GM19328 (cell line): Measurements from ENCODE around the gene UST.
"Not testable (repeated sequence)": the region's sequence is repeated elsewhere in the genome, so short reads cannot be mapped to it uniquely, and the experiment has no call there.

ENCODE experiments used
- ATAC-seq: cut with Tn5 transposase; IDR thresholded peaks from one replicate; pipeline ENCODE4 v1.9.1; 2021; ENCODE audit warnings: mild to moderate bottlenecking, moderate library complexity; ENCODE audit not compliant: unreplicated experiment

UST gene

GRCh38 chr6:148890096-148890495 lies 143.3 kb downstream of the UST start:
- no peak for ATAC-seq

- no peak for ATAC-seq
Observed at GRCh38 chr6:148890652-148891404, 144.0 kb downstream of the UST start.

- ATAC-seq: no peak
Observed at GRCh38 chr6:148891405-148891783, 144.6 kb downstream of the UST start.

DNA sequence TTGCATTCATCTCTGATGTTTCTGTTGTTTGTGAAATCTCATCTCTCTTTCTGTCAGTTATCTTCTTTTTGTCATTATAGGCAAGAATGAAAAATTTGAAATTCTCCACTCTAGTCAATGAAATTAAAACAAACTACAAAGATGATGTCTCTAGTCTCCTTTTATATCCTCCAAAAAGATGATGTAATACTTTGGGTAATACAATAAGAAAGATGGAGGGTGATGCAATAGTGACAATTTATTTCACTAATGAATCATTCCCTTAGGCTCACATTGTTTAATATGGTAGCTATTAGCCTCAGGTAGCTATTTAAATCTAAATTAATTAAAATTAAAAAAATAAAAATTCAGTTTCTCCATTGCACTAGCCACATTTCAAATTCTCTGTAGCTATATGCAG lies 145.4 kb downstream of the UST start:
- ATAC-seq: no peak

- ATAC-seq: no peak
Observed at GRCh38 chr6:148893073-148893472, 146.2 kb downstream of the UST start.

GRCh38 chr6:148893481-148893880 lies 146.7 kb downstream of the UST start:
- no peak for ATAC-seq

DNA sequence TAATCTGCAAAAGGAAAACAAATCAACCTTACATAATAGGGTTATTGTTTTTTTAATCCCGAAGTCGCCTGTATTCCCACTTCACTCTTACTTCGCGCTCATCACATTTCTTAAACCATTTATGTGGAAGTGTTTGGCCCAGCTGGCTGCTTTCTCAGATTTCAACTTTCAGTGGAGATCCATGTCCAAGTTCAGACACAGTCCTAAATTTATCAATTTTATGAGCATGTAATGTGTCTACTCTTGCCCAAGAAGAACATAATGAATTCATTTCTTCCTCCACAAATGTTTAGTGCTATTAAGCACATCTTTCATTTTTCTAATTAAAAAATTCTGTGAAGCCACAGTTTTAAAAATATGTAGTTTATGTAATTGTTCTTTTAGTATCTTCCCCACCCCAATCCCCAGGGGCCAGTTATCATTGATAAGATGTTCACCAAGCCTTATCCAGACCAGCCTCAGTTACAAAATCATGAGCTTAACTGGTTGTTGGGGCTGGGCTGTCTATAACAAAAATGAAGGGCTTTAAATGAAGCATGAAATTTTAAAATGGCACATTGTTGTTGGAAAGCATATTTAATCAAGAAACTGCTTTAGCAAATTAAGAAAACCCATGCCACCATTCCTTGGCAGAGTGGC lies 151.7 kb downstream of the UST start:
- ATAC-seq: no peak

- ATAC-seq: no peak
Observed at GRCh38 chr6:148904896-148905870, 158.4 kb downstream of the UST start.

DNA sequence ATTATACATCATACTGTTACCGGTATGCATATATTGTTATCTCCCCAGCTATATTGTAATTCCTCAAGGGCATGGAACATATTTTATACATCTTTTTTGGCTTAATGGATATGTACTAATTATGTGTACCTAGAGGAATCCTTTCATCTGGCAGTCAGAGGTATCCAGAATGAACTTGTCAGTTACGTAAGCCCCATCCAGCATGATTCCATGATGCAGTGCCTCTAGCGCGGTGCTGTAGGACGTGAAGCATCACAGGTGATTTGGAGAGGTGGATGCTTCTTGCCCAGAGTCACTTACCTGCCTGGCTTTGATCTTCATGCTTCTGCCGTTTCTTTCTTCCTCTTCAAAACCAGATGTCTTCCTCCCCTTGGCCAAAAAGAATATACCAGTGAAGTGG lies 159.1 kb downstream of the UST start:
- no peak for ATAC-seq

- no peak for ATAC-seq
Observed at GRCh38 chr6:148906386-148906785, 159.6 kb downstream of the UST start.

- ATAC-seq: no peak
Observed at GRCh38 chr6:148907573-148907972, 160.7 kb downstream of the UST start.

GRCh38 chr6:148912252-148912651 lies 165.4 kb downstream of the UST start:
- no peak for ATAC-seq

GRCh38 chr6:148915810-148916209 lies 169.0 kb downstream of the UST start:
- ATAC-seq: no peak

GRCh38 chr6:148916485-148916884 lies 169.7 kb downstream of the UST start:
- ATAC-seq: not testable (repeated sequence)

GRCh38 chr6:148924226-148925012 lies 177.6 kb downstream of the UST start:
- ATAC-seq: no peak

GRCh38 chr6:148925701-148926100 lies 178.9 kb downstream of the UST start:
- no peak for ATAC-seq

- no peak for ATAC-seq
Observed at GRCh38 chr6:148926478-148926877, 179.6 kb downstream of the UST start.

DNA sequence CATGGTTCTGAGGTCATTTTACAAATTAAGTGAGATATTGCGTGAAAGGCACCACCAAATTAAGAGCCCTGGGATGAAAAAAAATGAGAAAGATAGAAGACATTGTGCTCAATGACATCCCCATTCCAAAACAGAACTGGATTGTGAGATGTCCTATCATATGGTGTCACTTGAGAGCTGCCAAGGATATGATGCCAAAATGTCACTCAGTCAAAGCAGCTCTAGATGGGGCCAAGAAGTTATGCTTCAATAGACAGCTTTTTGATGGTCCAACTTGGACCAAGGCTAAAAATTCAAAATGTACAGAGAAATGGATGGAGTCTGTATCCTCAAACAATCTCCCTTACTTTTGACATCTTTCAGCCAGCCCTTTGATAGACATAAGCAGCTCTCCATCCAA lies 180.8 kb downstream of the UST start:
- ATAC-seq: no peak

DNA sequence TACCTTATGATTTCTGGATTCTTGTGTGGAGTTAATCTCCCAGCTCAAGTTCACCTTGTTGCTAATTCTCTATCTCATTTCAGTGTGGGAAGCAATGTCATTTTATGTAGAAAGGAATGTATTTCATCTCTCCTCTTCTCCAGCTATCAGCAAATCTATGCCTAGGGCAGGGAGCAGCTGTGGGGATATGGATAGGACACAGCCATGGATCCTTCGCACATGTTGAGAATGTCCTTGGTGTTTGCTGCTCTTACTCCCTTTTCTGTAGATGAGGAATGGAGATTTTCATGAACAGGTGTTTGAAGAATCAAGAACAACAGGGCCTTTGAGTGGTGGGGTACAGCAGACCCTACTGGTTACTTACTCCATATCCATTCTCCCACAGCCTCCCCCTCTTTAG lies 182.0 kb downstream of the UST start:
- no peak for ATAC-seq

DNA sequence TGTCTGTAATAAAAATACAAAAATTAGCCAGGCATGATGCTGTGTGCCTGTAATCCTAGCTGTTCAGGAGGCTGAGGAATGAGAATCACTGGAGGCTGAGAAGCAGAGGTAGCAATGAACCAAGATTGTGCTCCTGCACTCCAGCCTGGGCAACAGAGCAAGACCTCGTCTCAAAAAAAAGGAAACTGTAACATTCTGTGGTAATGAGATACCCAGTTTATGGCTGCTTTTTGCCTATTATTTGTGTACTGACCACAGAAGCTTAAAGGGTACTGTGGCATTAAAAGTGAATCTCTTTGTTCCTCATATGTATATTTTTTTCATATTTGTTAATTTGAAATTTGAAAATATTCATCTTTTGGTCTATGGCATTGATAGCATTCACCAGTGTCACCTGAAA lies 185.4 kb downstream of the UST start:
- ATAC-seq: no peak

DNA sequence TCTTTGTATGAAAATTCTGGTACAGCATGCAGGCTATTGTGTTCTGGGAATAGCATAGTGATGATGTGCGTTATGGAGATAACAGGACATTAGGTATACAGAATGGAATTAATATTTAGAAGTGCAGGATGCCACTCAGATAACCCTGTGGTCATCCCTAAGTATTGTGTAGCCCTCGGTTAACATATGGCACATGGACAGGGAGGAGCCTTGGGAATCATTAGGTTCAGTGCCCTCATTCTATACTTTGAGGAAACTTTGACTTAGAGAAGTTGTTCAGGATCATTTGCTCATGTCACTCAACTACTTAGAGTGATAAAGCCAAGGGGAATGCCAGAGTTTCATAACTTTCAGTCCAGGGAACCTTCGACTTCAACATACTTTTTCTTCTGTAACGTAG lies 185.9 kb downstream of the UST start:
- ATAC-seq: no peak
